ENCODE results near the gene NKAPL. TPM values are rescaled to one million over a fixed set of nuclear protein-coding genes. Genes with fewer than 3 reads are reported as not detected.

The NKAPL gene
- total RNA-seq, 1 donor from 2014 or later, result 1.1 TPM

DNA sequence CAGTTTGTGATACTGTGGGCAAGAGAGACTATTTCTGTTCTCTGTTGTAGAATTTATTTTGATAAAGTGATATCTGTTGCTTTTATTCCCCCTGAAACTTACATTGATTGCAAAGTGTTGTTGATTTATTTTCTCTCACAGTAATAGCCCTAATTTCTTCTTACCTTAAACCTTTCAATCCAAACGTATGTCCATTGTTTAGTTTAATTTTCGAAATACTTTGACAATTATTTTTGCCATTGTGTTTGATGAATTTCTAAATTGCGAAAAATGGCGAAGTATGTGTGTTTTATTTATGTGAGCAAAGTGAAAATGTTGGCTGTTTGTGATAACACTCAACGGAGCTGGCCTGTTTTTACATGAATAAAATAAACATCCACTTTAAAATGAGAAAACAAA lies 7.5 kb downstream of the NKAPL start:
- no peak for DNase-seq (ENCODE audit: low read depth)
- peak overlapping the region; percentile 71 for H3K4me3 ChIP-seq (ENCODE audit: low read depth, low read length)
- no peaks in the 10 kb centered on the region for H3K27me3 ChIP-seq (ENCODE audit: control insufficient read depth, insufficient read depth, low read length)
- TF ChIP-seq CTCF (IDR thresholded peaks at IDR 0.05; ENCODE audit: insufficient read depth, low read length, poor library complexity, severe bottlenecking), result no peak
- H3K36me3 ChIP-seq (ENCODE audit: control insufficient read depth, insufficient read depth, low read length), result no peaks in the 10 kb centered on the region

- DNase-seq (ENCODE audit: low read depth), result peak; percentile 61
- H3K36me3 ChIP-seq (ENCODE audit: control insufficient read depth, insufficient read depth, low read length), result no peaks in the 10 kb centered on the region
- H3K4me3 ChIP-seq (ENCODE audit: low read depth, low read length), result peak within 1 kb of the TSS; percentile 71
- H3K27me3 ChIP-seq (ENCODE audit: control insufficient read depth, insufficient read depth, low read length), result no peaks in the 10 kb centered on the region
- TF ChIP-seq CTCF (IDR thresholded peaks at IDR 0.05; ENCODE audit: insufficient read depth, low read length, poor library complexity, severe bottlenecking), result no peak
Observed at GRCh38 chr6:28266962-28267694, 8.0 kb downstream of the NKAPL start, which contains the start of gene ZSCAN26. TSS of gene ZSCAN26 (plus strand) at chr6:28267143. CDS start at chr6:28271920, 4,777 bp downstream.

GRCh38 chr6:28267695-28268059 lies 8.6 kb downstream of the NKAPL start:
- no peaks in the 10 kb centered on the region for H3K36me3 ChIP-seq (ENCODE audit: control insufficient read depth, insufficient read depth, low read length)
- TF ChIP-seq CTCF (IDR thresholded peaks at IDR 0.05; ENCODE audit: insufficient read depth, low read length, poor library complexity, severe bottlenecking), result no peak

DNA sequence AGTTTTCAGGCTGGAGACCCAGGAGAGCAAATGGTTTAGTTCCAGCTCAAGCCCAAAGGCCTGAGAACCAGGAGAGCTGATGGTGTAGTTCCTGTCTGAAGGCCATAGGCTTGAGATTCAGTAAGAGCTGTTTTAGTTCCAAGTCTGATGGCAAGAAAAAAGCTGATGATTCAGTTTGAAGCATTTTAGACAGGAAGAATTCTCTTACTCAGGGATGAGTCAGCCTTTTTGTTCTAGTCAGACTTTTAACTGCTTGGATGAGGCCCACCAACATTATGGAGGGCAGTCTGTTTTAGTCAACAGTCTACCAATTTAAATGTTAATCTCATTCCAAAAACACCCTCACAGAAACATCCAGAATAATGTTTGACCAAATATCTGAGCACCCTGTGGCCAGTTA lies 10.4 kb downstream of the NKAPL start:
- no peak for TF ChIP-seq CTCF (IDR thresholded peaks at IDR 0.05; ENCODE audit: insufficient read depth, low read length, poor library complexity, severe bottlenecking)
- Histone ChIP-seq H3K4me3 (ENCODE audit: low read depth, low read length) (no peak overlapping the region), H3K27me3 (ENCODE audit: control insufficient read depth, insufficient read depth, low read length) (no peaks in the 10 kb centered on the region), H3K36me3 (ENCODE audit: control insufficient read depth, insufficient read depth, low read length) (no peaks in the 10 kb centered on the region)
- DNase-seq (ENCODE audit: low read depth), result peak; percentile 79

More at GRCh38 chr6:28267695-28268059, 8.6 kb downstream of the NKAPL start:
- H3K27me3 ChIP-seq (ENCODE audit: control insufficient read depth, insufficient read depth, low read length), result no peaks in the 10 kb centered on the region
- peak overlapping the region; percentile 71 for H3K4me3 ChIP-seq (ENCODE audit: low read depth, low read length)
- no peak for DNase-seq (ENCODE audit: low read depth)

GRCh38 chr6:28274888-28275287 lies 15.8 kb downstream of the NKAPL start:
- Histone ChIP-seq H3K4me3 (ENCODE audit: low read depth, low read length) (no peak overlapping the region), H3K36me3 (ENCODE audit: control insufficient read depth, insufficient read depth, low read length) (no peaks in the 10 kb centered on the region), H3K27me3 (ENCODE audit: control insufficient read depth, insufficient read depth, low read length) (no peaks in the 10 kb centered on the region)
- no peak for DNase-seq (ENCODE audit: low read depth)
- no peak for TF ChIP-seq CTCF (IDR thresholded peaks at IDR 0.05; ENCODE audit: insufficient read depth, low read length, poor library complexity, severe bottlenecking)

DNA sequence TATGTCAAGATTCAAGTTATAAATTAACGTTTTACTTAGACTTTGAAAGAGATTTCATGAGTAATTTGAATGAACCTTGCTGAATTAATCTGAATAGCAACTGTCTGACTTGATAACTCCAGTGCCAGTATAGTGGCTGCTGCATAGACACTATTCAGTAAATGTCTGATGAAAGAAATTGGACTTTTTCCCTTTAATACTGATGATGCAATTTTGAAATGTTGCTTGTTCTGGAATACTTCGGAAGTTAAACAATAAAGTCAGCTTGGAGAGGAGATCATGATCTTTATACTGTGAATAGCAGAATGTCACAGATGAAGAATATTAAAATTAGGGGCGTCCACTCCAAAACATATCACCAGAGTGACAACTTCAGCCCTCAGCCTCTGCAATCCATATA lies 18.6 kb downstream of the NKAPL start:
- Histone ChIP-seq H3K27me3 (ENCODE audit: control insufficient read depth, insufficient read depth, low read length) (no peaks in the 10 kb centered on the region), H3K4me3 (ENCODE audit: low read depth, low read length) (no peak overlapping the region), H3K36me3 (ENCODE audit: control insufficient read depth, insufficient read depth, low read length) (no peaks in the 10 kb centered on the region)
- DNase-seq (ENCODE audit: low read depth), result no peak
- no peak for TF ChIP-seq CTCF (IDR thresholded peaks at IDR 0.05; ENCODE audit: insufficient read depth, low read length, poor library complexity, severe bottlenecking)
